ENCODE data around the gene SRPK2. TPM values are rescaled to one million over a fixed set of nuclear protein-coding genes. Genes with fewer than 3 reads are reported as not detected.

The SRPK2 gene
- total and polyA plus RNA-seq, 7 donors = 12.0 to 57.6 (median 42.9) TPM

GRCh38 chr7:105257338-105257737 lies 131.4 kb downstream of the SRPK2 start:
- Histone ChIP-seq H3K27me3 (no peaks in the 10 kb centered on the region), H3K36me3 (no peaks in the 10 kb centered on the region), H3K4me1 (peaks cover 0 to 17% (median 8%) of the 10 kb centered on the region in 4 donors), H3K27ac (no peak overlapping the region), H3K4me3 (no peak overlapping the region), H3K9me3 (no peaks in the 10 kb centered on the region)
- intact Hi-C loops (cut with DNase I) = no loop called here
- WGBS, 2 donors = 8 to 11% methylated on average over 1 of the region's 1 CpG
- TF ChIP-seq CTCF (IDR thresholded peaks at IDR 0.05) (no peak), EP300 (IDR thresholded peaks at IDR 0.05) (no peak), POLR2AphosphoS5 (IDR thresholded peaks at IDR 0.05) (no peak), POLR2A (IDR thresholded peaks at IDR 0.05) (no peak)
- no peak for DNase-seq

GRCh38 chr7:105256761-105257231 lies 131.9 kb downstream of the SRPK2 start:
- 63 to 75% methylated on average over 2 of the region's 2 CpGs for WGBS, 2 donors
- Histone ChIP-seq H3K27ac (no peak overlapping the region), H3K4me1 (peaks cover 0 to 17% (median 8%) of the 10 kb centered on the region in 4 donors), H3K9me3 (no peaks in the 10 kb centered on the region), H3K36me3 (no peaks in the 10 kb centered on the region), H3K4me3 (no peak overlapping the region), H3K27me3 (no peaks in the 10 kb centered on the region)
- no peak for DNase-seq
- intact Hi-C loops (cut with DNase I) = no loop called here
- no peak for TF ChIP-seq POLR2AphosphoS5 (IDR thresholded peaks at IDR 0.05)
- TF ChIP-seq CTCF (IDR thresholded peaks at IDR 0.05) = no peak
- no peak for TF ChIP-seq POLR2A (IDR thresholded peaks at IDR 0.05)
- TF ChIP-seq EP300 (IDR thresholded peaks at IDR 0.05) = no peak

GRCh38 chr7:105250706-105251105 lies 138.0 kb downstream of the SRPK2 start:
- Histone ChIP-seq H3K36me3 (no peaks in the 10 kb centered on the region), H3K9me3 (no peaks in the 10 kb centered on the region), H3K27me3 (no peaks in the 10 kb centered on the region), H3K27ac (no peak overlapping the region), H3K4me3 (no peak overlapping the region), H3K4me1 (peaks cover 0 to 24% (median 9%) of the 10 kb centered on the region in 4 donors)
- WGBS, 2 donors = 92 to 97% methylated on average over 3 of the region's 3 CpGs
- DNase-seq = no peak
- TF ChIP-seq POLR2A (IDR thresholded peaks at IDR 0.05) = no peak
- TF ChIP-seq POLR2AphosphoS5 (IDR thresholded peaks at IDR 0.05) = no peak
- TF ChIP-seq CTCF (IDR thresholded peaks at IDR 0.05) = no peak
- TF ChIP-seq EP300 (IDR thresholded peaks at IDR 0.05) = no peak
- intact Hi-C loops (cut with DNase I) = no loop called here

- WGBS, 2 donors = 93 to 95% methylated on average over 4 of the region's 4 CpGs
- Histone ChIP-seq H3K4me1 (peaks cover 0 to 29% (median 10%) of the 10 kb centered on the region in 4 donors), H3K36me3 (no peaks in the 10 kb centered on the region), H3K9me3 (no peaks in the 10 kb centered on the region), H3K27ac (no peak overlapping the region), H3K27me3 (no peaks in the 10 kb centered on the region), H3K4me3 (no peak overlapping the region)
- no peak for DNase-seq
- intact Hi-C loops (cut with DNase I) = no loop called here
- TF ChIP-seq CTCF (IDR thresholded peaks at IDR 0.05) (no peak), POLR2A (IDR thresholded peaks at IDR 0.05) (no peak), POLR2AphosphoS5 (IDR thresholded peaks at IDR 0.05) (no peak), EP300 (IDR thresholded peaks at IDR 0.05) (no peak)
Observed at GRCh38 chr7:105250239-105250638, 138.5 kb downstream of the SRPK2 start.

GRCh38 chr7:105249216-105249615 lies 139.5 kb downstream of the SRPK2 start:
- DNase-seq = no peak
- Histone ChIP-seq H3K9me3 (no peaks in the 10 kb centered on the region), H3K27ac (no peak overlapping the region), H3K4me3 (no peak overlapping the region), H3K27me3 (no peaks in the 10 kb centered on the region), H3K4me1 (peaks cover 0 to 30% (median 10%) of the 10 kb centered on the region in 4 donors), H3K36me3 (no peaks in the 10 kb centered on the region)
- TF ChIP-seq EP300 (IDR thresholded peaks at IDR 0.05) = no peak
- TF ChIP-seq CTCF (IDR thresholded peaks at IDR 0.05) = no peak
- TF ChIP-seq POLR2AphosphoS5 (IDR thresholded peaks at IDR 0.05) = no peak
- no peak for TF ChIP-seq POLR2A (IDR thresholded peaks at IDR 0.05)
- intact Hi-C loops (cut with DNase I) = no loop called here

All from sigmoid colon (tissue), 7 donors.